ENCODE measurements around the gene CCDC15. TPM values are rescaled to one million over a fixed set of nuclear protein-coding genes. Genes with fewer than 3 reads are reported as not detected.

The CCDC15 gene
- polyA plus RNA-seq, 2 of the 4 experiments (the other 2 are of a cell fraction), result 0.58 to 1.3 TPM

- CTCF ChIA-PET, result interaction anchor here (1.2 to 1.7 kb wide), 5 partner anchors 21 to 106 kb away, joined by 3 to 7 read pairs (median 4); partner anchors contain the start of gene ROBO3
- ATAC-seq (no peak), FAIRE-seq (no peak)
Measured at GRCh38 chr11:124943741-124944140, 10.3 kb upstream of the CCDC15 start.

GRCh38 chr11:124944565-124944964 lies 9.4 kb upstream of the CCDC15 start:
- H3K9me3 ChIP-seq, result no peaks in the 10 kb centered on the region
- ATAC-seq (no peak), DNase-seq (ENCODE audit: low read depth in 1 of 2, low spot score in 1 of 2) (no peak), FAIRE-seq (no peak)
- TF ChIP-seq JUN (IDR thresholded peaks at IDR 0.05), result no peak
- no peak for TF ChIP-seq E2F6 (IDR thresholded peaks at IDR 0.05; ENCODE audit: borderline replicate concordance, low read depth)
- TF ChIP-seq HMGXB4 (CRISPR knock-in tag; IDR thresholded peaks at IDR 0.05; ENCODE audit: borderline replicate concordance), result no peak
- no peak for TF ChIP-seq PBX3 (IDR thresholded peaks at IDR 0.05)
- TF ChIP-seq ATOH8 (CRISPR knock-in tag; IDR thresholded peaks at IDR 0.05; ENCODE audit: low read depth), result no peak
- no peak for TF ChIP-seq NPAS2 (CRISPR knock-in tag; IDR thresholded peaks at IDR 0.05; ENCODE audit: borderline replicate concordance)
- no peak for TF ChIP-seq HOXB5 (CRISPR knock-in tag; IDR thresholded peaks at IDR 0.05)
- TF ChIP-seq ZC3H11A (IDR thresholded peaks at IDR 0.05), result no peak
- no peak for TF ChIP-seq CEBPB (IDR thresholded peaks at IDR 0.05)
- TF ChIP-seq REST (IDR thresholded peaks at IDR 0.05), result no peak
- no peak for TF ChIP-seq CHD2 (IDR thresholded peaks at IDR 0.05; ENCODE audit: low read length, partially characterized antibody)
- TF ChIP-seq SMC3 (IDR thresholded peaks at IDR 0.05), result no peak
- TF ChIP-seq MYC (IDR thresholded peaks at IDR 0.05; ENCODE audit: borderline replicate concordance, low read length), result no peak
- no peak overlapping the region for H3K4me2 ChIP-seq
- H3K4me1 ChIP-seq, result no peaks in the 10 kb centered on the region
- WGBS (ENCODE audit: missing lambda C conversion rate), result 54% methylated on average over 3 of the region's 3 CpGs
- H3K4me3 ChIP-seq, result no peak overlapping the region
- POLR2A ChIA-PET, result interaction anchor here (1.0 kb wide), 2 partner anchors 9 to 68 kb away, joined by 3 read pairs; partner anchors contain the start of gene CCDC15
- CTCF ChIA-PET, result no interaction called here
- no peak overlapping the region for H3K27ac ChIP-seq

More at GRCh38 chr11:124943741-124944140, 10.3 kb upstream of the CCDC15 start:
- Histone ChIP-seq H3K4me3 (no peak overlapping the region), H3K9me3 (no peaks in the 10 kb centered on the region), H3K4me1 (no peaks in the 10 kb centered on the region), H3K4me2 (no peak overlapping the region), H3K27ac (no peak overlapping the region)
- no peak for DNase-seq (ENCODE audit: low read depth in 1 of 2, low spot score in 1 of 2)
- WGBS (ENCODE audit: missing lambda C conversion rate), result 11% methylated on average over 1 of the region's 1 CpG
- POLR2A ChIA-PET, result interaction anchor here (1.0 kb wide), 1 partner anchor 10 kb away, joined by 3 read pairs; the partner anchor contains the start of gene CCDC15
- TF ChIP-seq RAD21 (conservative IDR thresholded peaks at IDR 0.05 in 1 of 2, IDR thresholded peaks at IDR 0.05 in 1 of 2), result no peak
- no peak for TF ChIP-seq MYC (IDR thresholded peaks at IDR 0.05; ENCODE audit: borderline replicate concordance, low read length)
- no peak for TF ChIP-seq RFX5 (IDR thresholded peaks at IDR 0.05)
- no peak for TF ChIP-seq ESRRA (IDR thresholded peaks at IDR 0.05; ENCODE audit: borderline replicate concordance, low read length)
- no peak for TF ChIP-seq USF2 (IDR thresholded peaks at IDR 0.05)
- TF ChIP-seq RARB (CRISPR knock-in tag; IDR thresholded peaks at IDR 0.05), result no peak
- no peak for TF ChIP-seq CTCF (IDR thresholded peaks at IDR 0.05)
- TF ChIP-seq KDM5A (IDR thresholded peaks at IDR 0.05), result no peak
- no peak for TF ChIP-seq CHD4 (IDR thresholded peaks at IDR 0.05; ENCODE audit: borderline replicate concordance)
- no peak for TF ChIP-seq FOXS1 (CRISPR knock-in tag; IDR thresholded peaks at IDR 0.05)
- TF ChIP-seq BHLHE40 (IDR thresholded peaks at IDR 0.05; ENCODE audit: low read depth, low read length), result no peak
